ENCODE results near the gene PAMR1.

Gene PAMR1

GRCh38 chr11:35393098-35393497, 132.3 kb downstream of the PAMR1 start:
- DNase-seq = no peak

GRCh38 chr11:35391922-35392688, 133.3 kb downstream of the PAMR1 start:
- peak; percentile 60 to 80 (median 74) for DNase-seq

GRCh38 chr11:35390737-35391682, 134.4 kb downstream of the PAMR1 start:
- peak in 1 of 5 experiments; percentile 74 for DNase-seq

- DNase-seq = peak in 1 of 5 experiments; percentile 36
These were observed 135.4 kb downstream of the PAMR1 start for GRCh38 chr11:35389897-35390465.

GRCh38 chr11:35389112-35389511, 136.3 kb downstream of the PAMR1 start:
- DNase-seq = no peak

GRCh38 chr11:35388061-35388460, 137.4 kb downstream of the PAMR1 start:
- DNase-seq = no peak

- peak in 1 of 5 experiments; percentile 28 for DNase-seq
These were observed 138.1 kb downstream of the PAMR1 start for GRCh38 chr11:35387111-35387982.

GRCh38 chr11:35383953-35384352, 141.5 kb downstream of the PAMR1 start:
- no peak for DNase-seq
